HUES48 (cell line): Measurements from ENCODE around the gene LTC4S.
A peak's percentile ranks its signal among the peaks of the same experiment; 100 is the strongest.

ENCODE experiments used
- H3K27ac ChIP-seq: one replicate; pipeline ENCODE4 v1.7.0; 2013; ENCODE audit warnings: low read depth, low read length, inconsistent platforms
- H3K27me3 ChIP-seq: 2 replicates; pipeline ENCODE4 v1.6.1; 2013; ENCODE audit warnings: mild to moderate bottlenecking, low read length; ENCODE audit not compliant: control insufficient read depth, insufficient read depth
- H3K36me3 ChIP-seq: 2 replicates; pipeline ENCODE4 v1.6.1; 2013; ENCODE audit warnings: low read length; ENCODE audit not compliant: control insufficient read depth, insufficient read depth
- H3K4me1 ChIP-seq: 2 replicates; pipeline ENCODE4 v1.6.1; 2013; ENCODE audit warnings: mild to moderate bottlenecking, low read length; ENCODE audit not compliant: control insufficient read depth, insufficient read depth
- H3K4me3 ChIP-seq: 2 replicates; pipeline ENCODE4 v1.5.1; 2013; ENCODE audit warnings: mild to moderate bottlenecking, low read depth, low read length
- H3K9ac ChIP-seq: 2 replicates; pipeline ENCODE4 v1.6.1; 2013; ENCODE audit warnings: mild to moderate bottlenecking, low read depth, low read length, moderate library complexity
- H3K9me3 ChIP-seq: 2 replicates; pipeline ENCODE4 v1.6.1; 2013; ENCODE audit warnings: low read length; ENCODE audit not compliant: control insufficient read depth, insufficient read depth

LTC4S gene

DNA sequence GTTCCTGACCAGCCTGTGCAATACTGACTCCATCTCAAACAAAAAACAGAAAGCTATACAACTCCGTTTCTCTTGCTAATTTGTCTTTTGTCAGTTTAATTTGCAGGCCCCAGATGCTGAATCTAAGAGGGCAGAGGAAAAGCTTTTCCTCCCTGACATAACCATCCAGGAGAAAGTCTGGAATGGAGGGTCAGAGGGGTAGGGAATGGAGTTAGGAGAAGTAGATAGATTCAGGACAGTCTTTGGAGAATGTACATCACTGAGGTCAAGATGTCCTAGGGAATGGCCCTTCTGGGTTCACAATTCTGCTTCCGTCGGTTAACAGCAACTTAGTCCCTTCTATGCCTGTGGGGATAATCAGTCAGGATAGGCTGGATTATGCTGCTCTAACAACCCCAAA is 20.3 kb downstream of the LTC4S start:
- no peak overlapping the region for H3K27ac ChIP-seq
- no peak overlapping the region for H3K9ac ChIP-seq
- no peak overlapping the region for H3K4me3 ChIP-seq
- peaks cover 10% of the 10 kb centered on the region for H3K36me3 ChIP-seq
- H3K9me3 ChIP-seq: no peaks in the 10 kb centered on the region
- peaks cover 2% of the 10 kb centered on the region; the same call in 1 of the 2 replicates for H3K27me3 ChIP-seq
- H3K4me1 ChIP-seq: peaks cover 15% of the 10 kb centered on the region

DNA sequence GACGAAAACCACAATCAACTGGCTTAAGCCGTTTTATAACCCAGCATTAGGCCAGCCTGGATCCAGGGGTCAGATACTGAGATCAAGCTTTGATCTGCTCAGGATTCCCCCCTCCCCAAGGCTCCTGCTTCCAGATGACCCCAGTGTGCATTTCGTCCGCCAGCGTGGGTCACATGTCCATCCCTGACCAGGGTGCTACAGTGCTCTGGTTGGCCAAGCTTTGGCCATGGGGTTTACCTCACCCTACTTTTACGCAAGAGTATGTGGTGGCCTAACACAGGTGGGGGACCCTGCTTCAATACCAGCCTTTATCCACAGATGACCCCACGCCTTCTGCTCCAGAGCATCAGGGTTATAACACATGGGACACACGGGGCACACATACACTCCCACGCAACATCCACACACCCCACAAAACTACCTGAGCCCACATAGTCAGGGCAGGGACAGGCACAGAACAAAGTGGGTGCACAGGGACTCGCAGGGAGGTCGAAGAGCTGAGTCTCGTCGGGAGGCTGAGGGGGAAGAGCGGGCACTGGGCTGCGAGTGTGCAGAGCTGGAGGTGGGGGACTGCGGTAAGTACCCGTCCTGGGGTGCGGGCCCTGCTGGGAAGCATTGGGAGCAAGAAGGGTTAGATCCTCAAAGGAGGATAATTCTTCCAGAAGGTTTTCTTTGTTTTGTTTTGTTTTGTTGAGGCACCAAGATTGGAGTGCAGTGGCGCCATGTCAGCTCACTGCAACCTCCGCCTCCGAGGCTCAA is 21.9 kb downstream of the LTC4S start:
- Histone ChIP-seq H3K27me3 (peaks cover 2% of the 10 kb centered on the region; the same call in 1 of the 2 replicates), H3K4me1 (peaks cover 29% of the 10 kb centered on the region)

DNA sequence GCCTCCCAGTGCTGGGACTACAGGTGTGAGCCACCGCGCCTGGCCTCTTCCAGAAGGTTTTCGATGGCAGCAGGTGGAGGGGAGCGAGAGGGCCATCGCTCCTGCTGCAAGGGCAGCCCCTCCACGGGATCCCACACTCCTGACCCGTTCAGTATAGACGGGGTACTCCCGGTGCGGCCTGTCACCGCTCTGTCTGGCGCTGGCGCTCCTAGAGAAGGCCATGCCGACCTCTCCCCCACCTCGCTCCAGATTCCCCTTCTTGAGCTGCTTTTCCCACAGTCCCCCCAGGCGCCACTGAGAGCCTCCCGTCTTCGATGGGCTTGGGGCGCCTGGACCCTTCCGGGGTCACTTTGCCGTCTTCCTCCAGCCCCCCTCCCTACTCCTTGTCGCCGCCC is 22.6 kb downstream of the LTC4S start:
- no peak overlapping the region for H3K9ac ChIP-seq
- H3K4me3 ChIP-seq: peak overlapping the region; percentile 53

More for the DNA sequence above, 21.9 kb downstream of the LTC4S start:
- Histone ChIP-seq H3K4me3 (no peak overlapping the region), H3K9ac (no peak overlapping the region), H3K27ac (no peak overlapping the region), H3K36me3 (peaks cover 10% of the 10 kb centered on the region), H3K9me3 (no peaks in the 10 kb centered on the region)

DNA sequence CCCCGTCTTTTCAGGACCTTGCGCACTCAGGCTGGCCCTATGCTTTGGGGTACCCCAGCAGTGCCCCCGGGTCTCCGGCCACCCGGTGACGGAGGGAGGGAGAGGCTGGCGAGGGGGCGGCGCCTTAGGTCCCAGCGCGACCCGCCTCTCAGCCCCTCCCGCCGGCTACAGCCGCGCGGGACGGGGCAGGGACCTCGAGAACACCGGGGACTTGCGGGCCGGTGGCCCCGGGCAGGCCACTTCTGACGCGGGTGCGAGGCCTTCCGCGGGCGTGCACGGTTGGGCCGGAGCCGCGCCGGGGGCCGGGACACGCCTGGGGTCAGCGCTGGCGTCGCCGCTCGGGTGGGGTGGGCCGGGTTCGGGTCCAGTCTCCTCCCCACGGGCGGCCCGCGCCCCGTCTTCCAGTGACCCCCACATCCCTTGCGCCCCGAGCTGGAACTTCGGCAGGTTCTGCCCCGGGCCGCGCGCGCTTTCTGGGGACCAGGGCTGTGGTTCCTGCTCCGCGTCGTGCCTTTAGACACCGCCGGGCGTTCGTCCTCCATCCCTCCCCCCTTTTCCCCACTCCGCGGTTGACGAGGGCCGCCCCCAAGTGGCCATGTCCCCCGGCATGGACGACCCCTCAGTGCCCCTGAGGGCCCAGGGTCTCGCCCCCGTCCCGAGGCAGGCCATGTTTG is 23.1 kb downstream of the LTC4S start:
- H3K27ac ChIP-seq: no peak overlapping the region
- H3K9ac ChIP-seq: no peak overlapping the region
- peaks cover 31% of the 10 kb centered on the region for H3K4me1 ChIP-seq
- H3K4me3 ChIP-seq: peak overlapping the region; percentile 53
- peaks cover 2% of the 10 kb centered on the region; the same call in 1 of the 2 replicates for H3K27me3 ChIP-seq
- peaks cover 10% of the 10 kb centered on the region for H3K36me3 ChIP-seq
- no peaks in the 10 kb centered on the region for H3K9me3 ChIP-seq

More for the DNA sequence above, 22.6 kb downstream of the LTC4S start:
- peaks cover 29% of the 10 kb centered on the region for H3K4me1 ChIP-seq
- H3K27ac ChIP-seq: no peak overlapping the region
- peaks cover 10% of the 10 kb centered on the region for H3K36me3 ChIP-seq
- no peaks in the 10 kb centered on the region for H3K9me3 ChIP-seq
- peaks cover 2% of the 10 kb centered on the region; the same call in 1 of the 2 replicates for H3K27me3 ChIP-seq

DNA sequence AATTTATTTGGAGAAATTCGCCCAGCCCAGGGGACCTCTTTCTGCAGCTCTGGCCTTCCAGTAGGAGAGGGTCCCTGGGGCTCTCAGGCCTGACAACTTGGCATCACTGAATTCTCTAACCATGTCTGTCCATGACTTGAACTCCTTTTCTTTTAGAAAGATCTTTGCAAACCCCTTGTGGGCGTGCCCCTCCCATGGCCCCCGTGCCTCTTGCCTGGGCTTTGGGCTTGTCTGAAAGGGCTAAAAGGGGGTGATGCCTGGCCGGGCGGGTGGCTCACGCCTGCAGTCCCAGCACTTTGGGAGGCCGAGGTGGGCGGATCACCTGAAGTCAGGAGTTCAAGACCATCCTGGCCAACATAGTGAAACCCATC is 23.7 kb downstream of the LTC4S start:
- Histone ChIP-seq H3K9ac (no peak overlapping the region), H3K9me3 (no peaks in the 10 kb centered on the region), H3K4me3 (peak overlapping the region; percentile 53), H3K36me3 (peaks cover 6% of the 10 kb centered on the region), H3K4me1 (peaks cover 36% of the 10 kb centered on the region), H3K27ac (no peak overlapping the region), H3K27me3 (peaks cover 2% of the 10 kb centered on the region; the same call in 1 of the 2 replicates)

DNA sequence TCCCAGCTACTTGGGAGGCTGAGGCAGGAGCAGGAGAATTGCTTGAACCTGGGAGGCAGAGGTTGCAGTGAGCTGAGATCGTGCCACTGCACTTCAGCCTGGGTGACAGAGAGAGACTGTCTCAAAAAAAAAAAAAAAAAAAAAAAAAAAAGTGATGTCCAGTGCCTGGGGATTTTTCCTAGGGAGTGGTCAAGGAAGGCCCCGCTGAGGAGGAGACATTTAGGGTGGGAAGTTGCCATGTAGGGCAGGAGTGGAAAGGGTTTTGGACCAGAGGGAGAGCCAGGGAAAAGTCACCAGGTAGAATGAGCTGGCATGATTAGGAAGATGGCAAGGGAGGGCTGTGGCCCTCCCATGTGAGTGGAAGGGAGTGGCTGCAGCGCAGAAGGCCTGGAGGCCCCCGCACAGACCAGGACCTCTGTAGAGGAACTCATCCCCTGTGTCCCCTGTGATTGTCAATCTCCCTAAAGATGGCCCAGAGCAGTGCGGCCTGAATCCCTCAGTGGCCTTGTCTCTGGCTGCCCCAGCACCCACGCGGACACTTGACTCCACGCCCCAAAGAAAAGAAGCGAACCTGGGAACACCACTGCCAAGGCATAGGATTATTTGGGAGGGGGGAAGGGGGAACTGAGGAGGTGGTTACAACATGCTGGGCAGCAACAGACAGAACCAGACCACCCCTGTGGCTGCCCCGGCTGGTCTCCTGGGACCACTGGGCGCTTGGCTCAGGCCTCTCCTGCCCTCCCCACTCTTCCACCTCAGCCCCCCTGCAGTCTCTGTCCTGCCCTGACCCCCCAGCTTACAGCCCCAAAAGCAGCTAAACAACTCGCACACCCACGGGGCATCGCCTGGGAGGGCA is 24.3 kb downstream of the LTC4S start:
- Histone ChIP-seq H3K4me3 (peak overlapping the region; percentile 18), H3K36me3 (peaks cover 7% of the 10 kb centered on the region), H3K9me3 (no peaks in the 10 kb centered on the region), H3K9ac (0 out of 2 replicates have a peak overlapping the region, but pooled peaks have one; percentile 23), H3K27me3 (peaks cover 2% of the 10 kb centered on the region; the same call in 1 of the 2 replicates), H3K27ac (peak overlapping the region; percentile 94), H3K4me1 (peaks cover 42% of the 10 kb centered on the region)

DNA sequence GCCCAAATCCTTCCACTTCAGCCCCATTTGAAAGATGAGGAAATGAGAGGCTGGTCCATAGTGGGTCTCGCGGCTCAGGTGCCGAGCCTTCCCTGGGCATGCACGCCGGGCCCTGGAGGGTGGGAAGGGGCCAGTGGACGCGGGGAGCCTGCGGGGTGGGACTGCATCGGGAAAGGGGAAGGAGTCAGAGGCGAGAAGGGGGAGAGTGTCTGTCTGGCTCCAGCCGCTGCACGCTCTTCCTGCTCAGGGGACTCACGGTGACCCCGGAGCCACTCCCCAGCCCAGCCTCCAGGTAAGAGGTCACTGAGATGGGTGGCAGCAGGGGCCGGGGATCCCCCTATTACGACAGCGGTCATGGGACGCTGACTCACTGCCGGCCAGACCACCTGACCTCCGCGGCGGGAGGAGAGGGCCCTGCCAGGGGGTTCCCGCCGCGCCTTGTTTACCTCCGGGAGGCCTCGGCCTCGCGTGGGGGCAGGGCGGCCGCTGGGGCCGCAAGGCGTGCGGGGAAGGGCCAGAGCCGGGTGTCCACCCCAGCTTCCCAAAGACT is 25.0 kb downstream of the LTC4S start:
- H3K27me3 ChIP-seq: peaks cover 2% of the 10 kb centered on the region; the same call in 1 of the 2 replicates
- H3K36me3 ChIP-seq: peaks cover 13% of the 10 kb centered on the region
- H3K4me1 ChIP-seq: peaks cover 36% of the 10 kb centered on the region
- H3K9ac ChIP-seq: peak overlapping the region; percentile 62; the same call in 1 of the 2 replicates
- H3K9me3 ChIP-seq: no peaks in the 10 kb centered on the region
- peak overlapping the region; percentile 94 for H3K27ac ChIP-seq
- peak overlapping the region; percentile 18 for H3K4me3 ChIP-seq

DNA sequence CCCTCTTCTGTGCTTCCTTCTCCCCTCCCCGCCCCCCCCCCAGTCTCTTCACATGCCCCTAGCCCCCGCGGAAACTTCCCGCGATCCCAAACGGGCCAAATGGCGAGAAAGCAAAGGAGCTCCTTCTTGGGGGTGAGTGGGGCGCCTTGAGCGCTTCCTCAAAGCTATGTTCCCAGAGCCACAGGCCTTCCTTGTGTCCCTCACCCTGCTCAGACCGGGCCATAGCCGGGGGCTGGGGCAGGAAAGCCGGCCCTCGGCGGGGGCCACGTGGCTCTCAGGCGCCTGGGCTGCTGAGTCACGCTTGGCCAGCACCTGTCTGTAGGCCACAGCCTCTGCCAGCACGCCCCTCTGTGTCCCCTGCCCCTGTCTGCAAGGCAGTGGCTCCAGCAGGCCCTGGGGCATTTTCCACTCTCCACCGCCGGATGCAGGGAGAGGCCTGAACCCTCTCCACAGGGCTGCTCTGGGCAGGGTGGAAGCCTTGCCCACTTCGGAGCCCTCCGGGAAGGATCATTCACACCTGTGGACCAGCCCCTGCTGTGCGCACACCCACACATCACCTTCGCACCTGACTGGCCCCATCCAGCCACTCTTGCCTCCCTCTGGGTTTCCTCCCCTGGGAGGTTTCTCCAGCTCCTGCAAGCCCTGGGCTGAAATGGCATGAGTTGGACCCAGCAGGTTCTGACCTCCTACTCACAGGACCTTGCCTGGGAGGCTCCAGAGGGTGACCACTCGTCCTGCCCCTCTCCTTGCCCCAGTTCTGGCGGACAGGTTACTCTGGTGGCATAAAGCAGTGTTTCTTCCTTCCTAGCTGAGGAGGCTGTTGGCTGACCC is 25.7 kb downstream of the LTC4S start:
- peaks cover 35% of the 10 kb centered on the region for H3K4me1 ChIP-seq
- H3K9me3 ChIP-seq: no peaks in the 10 kb centered on the region
- peaks cover 2% of the 10 kb centered on the region; the same call in 1 of the 2 replicates for H3K27me3 ChIP-seq
- H3K27ac ChIP-seq: peak overlapping the region; percentile 94
- H3K36me3 ChIP-seq: peaks cover 20% of the 10 kb centered on the region
- H3K9ac ChIP-seq: peak overlapping the region; percentile 62
- H3K4me3 ChIP-seq: peak overlapping the region; percentile 18; the same call in 1 of the 2 replicates

DNA sequence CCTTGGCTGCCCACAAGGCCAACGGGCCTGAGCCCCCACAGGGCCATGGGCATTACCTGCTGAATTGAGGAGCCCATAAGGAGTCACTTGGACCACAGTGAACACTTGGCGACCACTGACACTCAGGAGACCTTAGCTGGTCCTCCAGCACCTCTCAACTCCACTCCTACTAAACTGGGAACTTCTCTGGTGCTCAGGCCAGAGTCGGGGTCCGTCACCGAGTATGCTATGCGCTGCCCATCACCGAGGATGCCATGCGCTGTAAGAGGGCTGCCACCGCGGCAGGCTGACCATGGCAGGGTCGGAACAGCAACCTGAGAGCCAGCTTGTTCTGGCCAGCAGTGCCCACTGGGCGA is 26.3 kb downstream of the LTC4S start:
- Histone ChIP-seq H3K4me1 (peaks cover 35% of the 10 kb centered on the region), H3K9ac (peak overlapping the region; percentile 62; the same call in 1 of the 2 replicates), H3K4me3 (no peak overlapping the region)

More for the DNA sequence above, 26.3 kb downstream of the LTC4S start:
- H3K27me3 ChIP-seq: peaks cover 2% of the 10 kb centered on the region; the same call in 1 of the 2 replicates
- peak overlapping the region; percentile 94 for H3K27ac ChIP-seq
- peaks cover 26% of the 10 kb centered on the region for H3K36me3 ChIP-seq
- H3K9me3 ChIP-seq: no peaks in the 10 kb centered on the region
